HG02642 (cell line): Measurements from ENCODE around the gene CWC27.
"Not testable (repeated sequence)": the region's sequence is repeated elsewhere in the genome, so short reads cannot be mapped to it uniquely, and the experiment has no call there.

Source experiments
- ATAC-seq: cut with Tn5 transposase; IDR thresholded peaks from one replicate; pipeline ENCODE4 v1.9.1; 2021; ENCODE audit warnings: mild to moderate bottlenecking; ENCODE audit not compliant: unreplicated experiment, poor library complexity

CWC27 gene

DNA sequence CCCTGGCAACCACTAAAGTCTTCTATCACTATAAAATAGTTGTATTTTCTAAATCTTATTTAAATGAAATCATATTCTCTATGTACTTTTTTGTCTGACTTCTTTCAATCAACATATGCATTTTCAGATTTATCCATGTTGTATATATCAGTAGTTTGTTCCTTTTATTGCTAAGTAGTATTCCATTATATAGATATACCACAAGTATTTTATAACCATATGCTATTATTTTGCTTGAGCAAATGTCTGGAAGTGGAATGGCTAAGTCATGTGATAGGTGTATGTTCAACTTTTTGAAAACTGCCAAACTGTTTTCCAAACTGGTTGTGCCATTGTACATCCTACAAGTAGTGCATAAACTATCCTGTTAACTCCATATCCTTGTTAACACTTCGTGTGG lies 131.1 kb downstream of the CWC27 start:
- ATAC-seq = no peak

DNA sequence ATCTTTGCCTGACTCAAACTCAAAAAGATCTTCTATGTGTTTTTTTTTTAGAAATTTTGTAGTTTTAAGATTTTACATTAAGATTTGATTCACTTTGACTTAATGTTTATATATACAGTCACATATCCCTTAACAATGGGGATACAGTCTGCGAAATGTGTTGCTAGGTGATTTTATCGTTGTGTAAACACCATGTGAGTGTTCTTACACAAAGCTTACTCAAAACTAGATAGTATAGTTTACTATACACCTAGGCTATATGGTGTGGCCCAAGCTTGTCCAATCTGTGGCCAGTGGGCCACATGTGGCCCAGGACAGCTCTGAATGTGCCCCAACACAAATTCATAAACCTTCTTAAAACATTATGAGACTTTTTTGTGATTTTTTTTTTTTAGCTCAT lies 131.9 kb downstream of the CWC27 start:
- ATAC-seq = no peak

DNA sequence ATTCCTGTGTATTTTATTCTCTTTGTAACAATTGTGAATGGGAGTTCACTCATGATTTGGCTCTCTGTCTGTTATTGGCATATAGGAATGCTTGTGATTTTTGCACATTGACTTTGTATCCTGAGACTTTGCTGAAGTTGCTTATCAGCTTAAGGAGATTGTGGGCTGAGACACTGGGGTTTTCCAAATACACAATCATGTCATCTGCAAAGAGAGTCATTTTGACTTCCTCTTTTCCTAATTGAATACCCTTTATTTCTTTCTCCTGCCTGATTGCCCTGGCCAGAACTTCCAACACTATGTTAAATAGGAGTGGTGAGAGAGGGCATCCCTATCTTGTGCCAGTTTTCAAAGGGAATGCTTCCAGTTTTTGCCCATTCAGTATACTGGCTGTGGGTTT lies 138.7 kb downstream of the CWC27 start:
- not testable (repeated sequence) for ATAC-seq

DNA sequence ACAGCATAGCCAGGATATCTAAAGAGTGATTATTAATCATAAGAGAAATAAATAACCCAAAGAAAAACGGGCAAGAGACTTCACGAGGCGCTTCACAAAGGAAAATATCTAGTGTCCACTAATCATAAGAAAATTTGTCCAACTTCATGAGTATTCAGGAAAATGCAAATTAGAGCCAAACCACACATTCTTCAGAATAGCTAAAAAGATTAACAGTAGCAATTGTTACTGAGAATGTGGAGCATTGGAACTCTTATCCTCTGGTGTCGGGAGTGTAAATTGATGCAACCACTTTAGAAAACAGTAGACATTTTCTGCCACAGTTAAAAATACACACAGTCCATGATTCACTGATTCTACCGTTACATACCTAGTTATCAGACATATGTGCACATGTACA lies 145.7 kb downstream of the CWC27 start:
- ATAC-seq = no peak

DNA sequence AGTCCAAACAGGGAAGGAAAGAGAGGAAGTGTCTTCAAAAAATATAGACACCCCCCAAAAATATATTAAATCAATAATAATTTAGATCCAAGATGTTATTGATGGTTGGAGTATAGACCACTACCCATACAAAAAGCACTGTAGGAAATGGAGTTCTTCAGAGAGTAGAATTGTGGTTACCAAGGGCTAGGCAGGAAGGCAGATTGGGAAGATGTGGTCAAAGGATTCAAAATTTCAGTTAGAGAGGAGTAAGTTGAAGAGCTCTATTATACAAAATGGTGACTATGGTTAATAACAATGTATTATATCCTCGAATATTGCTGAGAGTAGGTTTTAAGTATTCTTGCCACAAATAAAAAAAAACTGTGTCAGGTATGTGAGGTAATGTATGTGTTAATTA lies 149.4 kb downstream of the CWC27 start:
- no peak for ATAC-seq

DNA sequence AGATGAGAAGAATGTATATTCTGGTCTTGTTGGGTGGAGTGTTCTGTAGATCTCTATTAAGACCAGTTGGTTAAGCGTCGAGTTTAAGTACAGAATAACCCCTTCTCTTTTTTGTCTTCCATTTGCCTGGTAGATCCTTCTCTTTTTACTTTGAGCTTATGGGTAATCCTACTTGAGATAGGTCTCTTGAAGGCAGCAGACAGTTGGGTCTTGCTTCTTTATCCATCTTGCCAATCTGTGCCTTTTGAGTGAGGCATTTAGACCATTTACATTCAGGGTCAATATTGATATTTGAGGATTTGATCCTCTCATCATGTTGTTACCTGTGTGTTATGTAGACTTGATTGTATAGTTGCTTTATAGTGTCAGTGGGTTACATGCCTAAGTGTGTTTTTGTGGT lies 152.7 kb downstream of the CWC27 start:
- no peak for ATAC-seq

DNA sequence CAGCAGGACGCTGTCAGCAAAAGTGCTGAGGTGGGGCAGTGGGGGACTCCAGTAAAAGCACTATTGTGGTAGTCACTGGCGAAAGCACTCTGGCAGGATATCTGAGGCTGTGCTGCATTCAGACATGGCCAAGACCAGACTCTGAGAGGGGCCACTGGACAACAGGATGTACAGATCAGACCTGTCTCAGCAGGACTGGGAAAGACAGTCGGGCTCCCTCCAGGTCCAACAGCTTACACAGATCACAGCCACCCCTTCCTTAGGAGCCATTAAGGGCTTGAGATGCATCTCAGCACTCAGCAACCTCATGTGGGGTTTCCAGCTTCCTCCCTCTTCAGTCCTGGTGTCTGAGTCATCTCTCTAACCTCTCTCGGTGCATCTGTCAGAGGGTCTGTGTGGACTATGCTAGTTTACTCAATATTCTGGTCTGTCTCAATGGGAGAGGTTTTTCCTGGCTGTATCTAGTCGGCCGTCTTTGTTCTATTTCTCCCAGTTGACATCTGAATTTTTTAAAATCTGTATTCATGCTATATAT lies 154.5 kb downstream of the CWC27 start:
- ATAC-seq = no peak

DNA sequence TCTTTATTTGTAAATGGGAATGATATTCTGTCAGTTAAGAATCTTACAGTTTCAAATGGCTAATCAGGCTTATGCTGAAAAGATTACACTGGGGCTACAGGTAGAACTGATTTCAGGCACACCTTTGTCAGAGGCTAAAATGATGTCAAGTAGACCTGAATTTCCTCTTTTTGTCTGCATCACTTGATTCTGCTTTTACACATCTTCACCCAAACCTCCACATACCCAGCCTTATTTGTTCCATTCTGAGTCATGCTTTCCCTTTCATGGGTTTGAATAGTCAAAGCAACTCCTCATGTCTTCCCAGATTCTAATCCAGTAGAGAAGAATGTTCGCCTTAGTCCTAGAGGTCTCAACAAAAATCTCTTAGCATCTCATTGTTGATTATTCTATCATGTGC lies 156.4 kb downstream of the CWC27 start:
- ATAC-seq = no peak

DNA sequence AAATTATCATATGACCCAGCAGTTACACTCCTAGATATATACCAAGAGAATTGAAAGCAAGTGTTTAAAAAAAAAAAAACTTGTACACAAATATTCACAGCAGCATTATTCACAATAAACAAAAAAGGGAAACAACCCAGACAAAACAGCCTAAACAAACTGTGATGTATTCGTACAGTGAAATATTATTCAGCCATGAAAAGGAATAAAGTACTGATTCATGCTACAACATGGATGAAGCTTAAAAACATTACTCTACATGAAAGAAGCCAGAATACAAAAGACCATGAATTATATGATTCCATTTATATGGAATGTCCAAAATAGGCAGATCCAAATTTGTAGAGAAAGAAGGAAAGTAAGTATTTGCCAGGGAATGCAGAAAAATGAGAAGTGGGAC lies 161.1 kb downstream of the CWC27 start:
- no peak for ATAC-seq

DNA sequence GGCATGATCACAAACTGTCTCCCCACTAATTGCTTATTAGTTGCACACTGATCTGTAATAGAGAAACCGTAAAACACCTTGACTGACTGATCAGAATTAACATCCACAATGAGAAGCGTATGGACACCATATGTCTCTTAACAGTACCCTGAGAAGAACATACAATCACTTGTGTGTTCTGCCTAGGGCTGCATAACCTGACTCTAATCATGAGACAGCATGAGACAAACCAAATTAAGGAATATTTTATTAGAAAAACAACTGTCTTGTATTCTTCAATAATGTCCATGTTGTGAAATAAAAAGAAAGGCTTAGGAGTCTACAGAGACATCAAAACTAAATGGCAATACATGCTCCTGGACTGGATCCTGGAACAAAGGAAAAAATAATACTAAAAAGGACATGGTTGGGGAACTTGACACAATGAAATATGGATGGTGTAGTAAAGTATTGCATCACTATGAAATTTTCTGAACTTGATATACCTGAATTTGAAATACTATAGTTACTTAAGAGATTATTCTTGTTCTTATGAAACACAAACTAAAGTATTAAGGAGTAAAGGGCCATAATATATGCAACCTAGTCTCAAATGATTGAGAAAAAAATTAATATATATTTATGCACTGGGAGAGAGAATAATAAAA lies 162.1 kb downstream of the CWC27 start:
- ATAC-seq = no peak

DNA sequence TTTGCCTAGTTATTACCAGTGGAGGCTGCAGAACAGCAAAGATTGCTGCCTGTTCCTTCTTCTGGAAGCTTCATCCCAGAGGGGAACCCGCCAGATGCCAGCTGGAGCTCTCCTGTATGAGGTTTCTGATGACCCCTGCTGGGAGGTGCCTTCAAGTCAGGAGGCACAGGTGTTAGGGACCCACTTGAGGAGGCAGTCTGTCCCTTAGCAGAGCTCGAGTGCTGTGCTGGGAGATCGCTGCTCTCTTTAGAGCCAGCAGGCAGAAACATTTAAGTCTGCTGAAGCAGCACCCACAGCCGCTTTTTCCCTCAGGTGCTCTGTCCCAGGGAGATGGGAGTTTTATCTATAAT lies 170.7 kb downstream of the CWC27 start:
- not testable (repeated sequence) for ATAC-seq

DNA sequence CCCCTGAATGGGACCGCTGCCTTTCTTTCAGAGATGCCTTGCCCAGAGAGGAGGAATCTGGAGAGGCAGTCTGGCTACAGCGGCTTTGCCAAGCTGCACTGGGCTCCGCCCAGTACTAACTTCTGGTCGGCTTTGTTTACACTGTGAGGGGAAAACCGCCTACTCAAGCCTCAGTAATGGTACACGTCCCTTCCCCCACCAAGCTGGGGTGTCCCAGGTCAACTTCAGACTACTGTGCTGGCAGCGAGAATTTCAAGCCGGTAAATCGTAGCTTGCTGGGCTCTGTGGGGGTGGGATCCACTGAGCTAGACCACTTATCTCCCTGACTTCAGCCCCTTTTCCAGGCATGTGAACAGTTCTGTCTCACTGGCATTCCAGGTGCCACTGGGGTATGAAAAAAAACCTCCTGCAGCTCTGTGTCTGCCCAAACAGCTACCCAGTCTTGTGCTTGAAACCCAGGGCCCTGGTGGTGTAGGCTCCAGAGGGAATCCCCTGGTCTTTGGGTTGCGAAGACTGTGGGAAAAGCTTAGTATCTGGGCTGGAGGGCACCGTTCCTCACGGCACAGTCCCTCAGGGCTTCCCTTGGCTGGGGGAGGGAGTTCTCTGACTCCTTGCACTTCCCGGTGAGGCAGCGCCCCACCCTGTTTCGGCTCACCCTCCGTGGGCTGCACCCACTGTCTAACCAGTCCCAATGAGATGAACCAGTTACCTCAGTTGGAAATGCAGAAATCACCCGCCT lies 171.2 kb downstream of the CWC27 start:
- ATAC-seq = no peak

DNA sequence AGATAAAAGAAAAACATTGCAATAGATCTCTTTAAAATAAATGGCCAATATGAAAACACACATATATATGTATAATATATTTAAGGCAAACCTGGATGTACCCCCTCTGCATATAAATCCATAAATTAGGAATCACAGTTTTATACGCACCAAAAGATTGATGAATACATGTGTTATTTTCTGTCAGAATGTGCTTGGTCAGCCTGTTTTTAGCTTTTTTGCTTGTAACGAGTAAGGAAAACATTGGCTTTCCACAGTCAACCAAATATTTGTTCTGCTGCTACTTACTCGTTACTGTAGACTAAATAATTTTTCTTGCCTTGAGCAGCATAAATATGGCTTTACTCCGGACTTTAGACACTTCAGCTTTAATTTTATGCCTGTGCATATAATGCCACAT lies 173.7 kb downstream of the CWC27 start:
- ATAC-seq = no peak

DNA sequence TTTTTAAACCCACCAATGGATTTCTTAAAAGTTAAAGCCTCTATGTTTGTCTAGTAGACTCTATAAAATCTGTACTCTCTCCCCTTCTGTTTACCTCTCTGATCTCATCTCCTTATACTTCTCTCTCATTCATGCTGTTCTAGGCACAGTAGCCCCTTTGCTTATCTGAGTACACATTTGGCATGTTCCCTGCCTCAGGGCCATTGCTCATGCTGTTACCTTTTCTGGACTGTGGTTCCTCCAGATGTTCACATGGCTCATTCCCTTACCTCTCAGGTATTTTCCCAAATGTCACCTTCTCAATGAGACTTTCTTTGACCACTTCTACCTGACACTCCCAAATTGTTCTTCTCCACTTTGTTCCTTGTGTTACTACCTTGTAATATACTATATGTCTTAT lies 176.1 kb downstream of the CWC27 start:
- no peak for ATAC-seq

DNA sequence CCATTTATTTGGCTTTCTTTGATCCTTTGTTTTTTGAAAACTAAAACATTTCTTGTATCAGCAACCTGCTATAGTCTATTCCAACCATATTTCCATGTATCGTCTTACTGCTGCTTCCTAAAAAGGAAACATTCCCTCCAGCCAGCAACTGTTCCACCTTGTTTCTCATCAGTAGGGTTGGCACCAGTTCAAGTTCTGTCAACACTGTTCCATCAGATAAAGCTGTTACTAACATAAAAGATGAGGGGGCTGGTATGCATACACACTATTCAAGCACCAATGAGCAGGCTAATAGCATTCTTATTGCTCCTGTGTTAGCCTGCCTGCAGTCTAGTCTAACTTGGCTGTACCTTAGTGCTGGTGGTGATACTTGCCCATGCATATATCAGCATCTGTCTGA lies 178.3 kb downstream of the CWC27 start:
- ATAC-seq = no peak

DNA sequence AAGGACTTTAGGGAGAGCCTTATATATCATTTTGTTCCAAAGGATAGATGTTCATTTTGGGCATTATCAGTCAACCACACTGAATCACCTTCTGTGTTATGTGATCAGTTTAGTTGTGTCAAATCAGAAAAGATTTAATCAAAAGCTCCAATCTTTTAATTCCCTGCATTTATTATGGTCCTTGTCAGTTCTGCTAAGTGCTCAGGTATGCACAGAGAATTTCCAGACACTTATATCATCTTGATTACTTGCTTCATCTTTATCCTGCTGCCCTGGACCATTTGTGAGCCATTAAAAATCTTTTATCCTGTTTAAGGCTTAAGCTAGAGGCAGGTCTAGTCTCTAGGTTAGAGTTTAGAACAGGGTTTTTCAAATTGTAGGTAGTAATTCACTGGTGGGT lies 179.1 kb downstream of the CWC27 start:
- no peak for ATAC-seq

DNA sequence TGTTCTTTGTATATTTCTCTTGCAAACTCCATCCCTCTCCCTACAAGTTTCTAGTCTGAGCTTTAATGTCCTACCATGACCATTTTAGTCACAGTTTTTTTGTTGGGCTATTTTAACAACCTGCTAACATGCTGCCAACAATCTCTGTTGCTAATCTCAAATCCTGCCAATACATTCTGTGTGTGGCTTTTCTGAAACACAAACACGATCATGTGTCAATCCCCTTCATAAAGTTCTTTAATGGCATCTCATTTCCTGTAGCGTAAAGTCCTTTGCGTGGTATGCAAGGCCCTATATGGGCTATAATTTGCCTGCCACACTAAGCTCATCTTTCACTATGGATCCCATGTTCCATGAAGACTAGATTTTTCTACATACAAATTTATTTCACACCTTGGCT lies 180.6 kb downstream of the CWC27 start:
- no peak for ATAC-seq

DNA sequence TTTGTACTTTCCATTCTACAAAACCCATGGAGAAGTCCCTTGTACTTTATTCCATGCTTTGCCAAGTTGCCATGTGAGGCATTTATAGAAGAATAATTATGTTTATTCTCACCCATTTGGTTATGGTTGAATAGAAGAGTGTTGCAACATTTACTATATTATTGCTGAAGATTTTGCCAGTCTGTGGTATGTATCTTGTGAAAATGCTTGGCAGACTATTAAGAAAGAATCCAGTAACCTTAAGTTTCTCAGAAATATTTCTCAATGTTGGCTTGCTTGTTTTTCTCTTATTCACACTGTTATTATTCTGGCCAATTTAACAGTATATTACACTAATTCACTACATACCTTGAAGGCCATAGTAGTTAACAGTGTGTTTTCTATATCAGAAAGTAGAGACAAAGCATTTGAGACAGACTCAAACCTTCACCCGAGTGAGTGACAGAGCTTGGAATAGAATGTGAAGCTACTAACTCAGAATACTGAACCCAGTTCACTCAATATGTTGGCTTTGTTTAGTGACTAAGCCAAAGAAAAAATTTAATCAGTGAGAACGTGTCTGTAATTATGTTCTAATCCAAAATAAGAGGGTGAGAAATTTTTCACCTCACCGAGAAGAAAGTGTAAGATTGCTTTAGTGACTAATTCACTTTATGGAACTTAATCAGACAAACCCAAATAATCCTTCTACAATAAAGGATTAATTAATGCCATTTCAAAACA lies 184.4 kb downstream of the CWC27 start:
- ATAC-seq = no peak

DNA sequence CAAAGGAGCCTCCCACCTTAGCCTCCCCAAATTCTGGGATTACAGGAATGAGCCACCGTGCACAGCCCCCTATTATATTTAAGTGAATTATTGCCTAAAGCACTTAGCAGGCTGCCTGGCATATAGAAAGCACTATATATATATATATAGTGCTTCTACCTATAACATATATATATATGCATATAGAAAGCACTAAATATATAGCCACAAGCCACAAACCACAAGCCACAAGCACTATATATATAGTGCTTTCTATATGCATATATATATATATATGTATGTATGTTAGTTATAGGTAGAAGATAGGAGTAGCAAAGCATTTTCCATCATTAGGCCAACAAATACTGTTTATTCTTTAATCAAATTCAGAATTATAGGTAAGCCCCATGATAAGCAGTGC lies 185.8 kb downstream of the CWC27 start:
- no peak for ATAC-seq

DNA sequence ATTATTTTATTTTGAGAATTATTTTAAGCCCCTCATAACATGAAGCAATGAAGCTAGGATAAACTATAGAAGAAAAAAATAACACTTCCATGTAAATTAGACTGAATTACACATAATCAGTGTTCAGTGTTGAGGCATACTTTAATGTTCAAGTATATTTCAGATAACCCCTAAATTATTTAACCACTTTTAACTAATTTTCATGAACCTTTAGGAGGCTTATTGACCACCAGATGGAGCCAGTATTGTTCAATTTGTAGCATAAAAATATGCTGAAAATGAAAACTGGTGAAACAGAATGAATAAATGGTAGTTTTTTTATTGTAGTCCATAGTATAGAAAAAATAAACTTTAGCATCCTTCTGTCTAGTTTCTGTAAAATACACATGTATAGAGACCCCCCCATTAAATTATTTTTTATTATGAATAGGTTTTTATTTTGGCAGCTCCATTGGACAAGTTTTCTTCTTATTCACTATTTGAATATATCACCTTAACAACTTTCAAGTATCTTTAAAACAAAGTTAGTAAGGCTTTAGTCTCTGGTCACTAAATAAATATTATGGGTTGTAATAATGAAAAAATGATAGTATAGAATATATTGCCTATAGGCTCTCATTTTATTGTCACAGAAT lies 190.1 kb downstream of the CWC27 start:
- no peak for ATAC-seq

DNA sequence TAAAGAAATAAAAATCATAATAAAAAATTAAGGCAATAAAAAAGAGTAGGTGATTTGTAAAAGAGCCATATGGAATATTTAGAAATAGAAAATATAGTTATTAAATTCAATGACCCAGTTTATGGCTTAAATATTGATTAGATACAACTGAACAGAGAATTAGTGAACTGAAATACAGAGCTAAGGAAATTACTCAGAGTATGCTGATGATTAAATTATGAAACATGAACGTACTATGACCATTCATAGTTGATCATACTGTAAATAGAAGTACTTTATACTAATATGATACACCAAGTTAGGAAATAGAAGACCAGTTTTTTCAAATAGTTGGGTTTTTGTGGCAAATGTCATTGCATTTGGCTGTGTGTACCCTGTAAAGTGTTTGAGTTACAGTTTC lies 194.5 kb downstream of the CWC27 start:
- no peak for ATAC-seq
